Measurements from ENCODE around the gene C1orf74.

DNA sequence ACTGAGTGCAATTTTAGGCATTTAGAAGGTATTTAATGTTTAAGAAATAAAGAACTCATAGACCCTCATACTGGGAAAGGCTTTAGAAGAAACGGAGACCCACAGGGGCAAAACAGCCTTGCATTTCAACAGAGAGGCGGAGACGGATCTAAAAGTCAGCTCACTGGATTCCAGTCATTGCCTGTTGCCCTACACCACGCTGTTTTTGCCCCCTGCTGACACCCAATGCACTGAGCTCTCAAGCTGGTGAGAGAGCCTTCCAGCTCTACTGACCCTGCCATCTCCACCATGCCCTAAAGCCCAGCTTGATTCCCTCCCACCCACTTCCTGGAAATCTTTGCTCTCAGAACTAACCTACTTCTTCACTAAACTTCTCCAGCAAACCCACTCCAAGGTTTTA lies 35.7 kb downstream of the C1orf74 start:
- TF ChIP-seq, protein P1, sequence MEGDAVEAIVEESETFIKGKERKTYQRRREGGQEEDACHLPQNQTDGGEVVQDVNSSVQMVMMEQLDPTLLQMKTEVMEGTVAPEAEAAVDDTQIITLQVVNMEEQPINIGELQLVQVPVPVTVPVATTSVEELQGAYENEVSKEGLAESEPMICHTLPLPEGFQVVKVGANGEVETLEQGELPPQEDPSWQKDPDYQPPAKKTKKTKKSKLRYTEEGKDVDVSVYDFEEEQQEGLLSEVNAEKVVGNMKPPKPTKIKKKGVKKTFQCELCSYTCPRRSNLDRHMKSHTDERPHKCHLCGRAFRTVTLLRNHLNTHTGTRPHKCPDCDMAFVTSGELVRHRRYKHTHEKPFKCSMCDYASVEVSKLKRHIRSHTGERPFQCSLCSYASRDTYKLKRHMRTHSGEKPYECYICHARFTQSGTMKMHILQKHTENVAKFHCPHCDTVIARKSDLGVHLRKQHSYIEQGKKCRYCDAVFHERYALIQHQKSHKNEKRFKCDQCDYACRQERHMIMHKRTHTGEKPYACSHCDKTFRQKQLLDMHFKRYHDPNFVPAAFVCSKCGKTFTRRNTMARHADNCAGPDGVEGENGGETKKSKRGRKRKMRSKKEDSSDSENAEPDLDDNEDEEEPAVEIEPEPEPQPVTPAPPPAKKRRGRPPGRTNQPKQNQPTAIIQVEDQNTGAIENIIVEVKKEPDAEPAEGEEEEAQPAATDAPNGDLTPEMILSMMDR (IDR thresholded peaks at IDR 0.05) = no peak
- TF ChIP-seq ESRRA (IDR thresholded peaks at IDR 0.05; ENCODE audit: borderline replicate concordance, low read length) = no peak
